ENCODE measurements around the gene NEGR1.

The NEGR1 gene

DNA sequence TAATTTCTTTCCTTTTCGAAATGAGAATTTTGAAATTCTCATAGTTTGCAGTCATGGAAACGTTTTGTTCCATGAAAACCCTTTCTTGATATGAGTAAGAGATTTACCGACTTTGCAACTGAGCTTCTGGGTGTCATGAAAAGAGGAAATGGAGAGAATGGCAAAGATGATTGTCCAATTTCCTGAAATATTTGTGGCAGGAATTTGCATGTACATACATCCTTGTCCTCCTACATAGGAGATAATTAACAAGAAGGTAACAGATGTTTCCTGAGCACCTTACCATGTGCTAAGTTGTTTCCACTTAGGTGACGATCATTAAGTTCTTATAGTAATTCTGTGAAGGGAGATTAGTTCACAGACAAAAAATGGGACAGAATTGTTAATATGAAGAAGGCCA lies 170.7 kb downstream of the NEGR1 start:
- no peak for DNase-seq

DNA sequence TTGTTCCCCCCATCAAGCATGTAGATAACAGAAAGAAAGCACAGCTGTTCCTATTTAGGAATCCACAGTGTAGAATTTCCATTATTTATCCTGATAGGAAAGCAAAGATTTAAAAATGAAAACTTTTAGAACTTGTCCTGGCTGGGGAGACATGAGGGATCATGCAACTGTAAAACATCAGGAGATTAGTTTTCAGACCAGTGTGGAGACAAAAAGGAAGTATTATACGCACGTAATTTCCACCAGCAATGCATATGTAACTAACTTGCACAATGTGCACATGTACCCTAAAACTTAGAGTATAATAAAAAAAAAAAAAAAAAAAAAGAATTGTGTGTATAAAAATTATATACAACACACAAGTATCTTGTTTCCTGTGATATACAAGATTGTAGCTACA lies 172.4 kb downstream of the NEGR1 start:
- DNase-seq, result no peak

- DNase-seq, result no peak
These were observed 177.1 kb downstream of the NEGR1 start for GRCh38 chr1:72105201-72105600.

DNA sequence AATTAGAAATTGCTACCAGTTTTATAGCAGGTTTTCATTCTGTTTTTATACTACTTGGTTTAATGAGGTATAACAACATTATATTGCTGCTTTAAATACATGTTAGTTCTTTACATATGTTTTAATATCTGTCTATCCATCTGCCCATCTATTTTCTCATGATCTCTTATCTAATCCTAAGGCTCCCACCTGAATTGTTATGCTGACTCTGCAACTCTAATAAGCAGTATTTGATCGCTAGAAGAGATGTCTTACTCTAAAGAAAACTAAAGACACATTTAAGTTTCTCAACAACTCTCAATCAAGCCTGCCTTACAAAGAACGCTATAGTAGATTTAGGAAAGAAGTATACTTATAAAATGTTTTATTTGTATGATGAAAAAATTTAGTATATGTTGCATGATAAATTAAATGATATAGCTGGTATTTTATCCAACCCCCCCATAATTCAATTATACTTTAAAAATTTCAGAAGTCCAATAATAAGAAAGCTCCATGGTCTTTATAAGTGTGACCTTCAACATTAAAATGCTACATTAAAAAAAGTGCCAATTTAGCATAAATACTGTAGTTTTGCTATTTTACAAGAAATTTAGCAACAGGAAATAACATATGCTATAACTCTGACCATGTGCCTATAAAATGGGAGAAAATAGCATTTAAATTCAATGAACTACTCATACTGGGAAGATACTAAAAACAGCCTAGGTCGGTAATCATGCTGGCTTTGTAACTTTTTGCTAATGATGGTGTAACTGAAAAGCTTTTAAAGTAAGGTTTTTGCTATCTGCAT lies 180.3 kb downstream of the NEGR1 start:
- no peak for DNase-seq

GRCh38 chr1:72100771-72101170 lies 181.6 kb downstream of the NEGR1 start:
- no peak for DNase-seq

- DNase-seq, result no peak
These were observed 184.3 kb downstream of the NEGR1 start for GRCh38 chr1:72097851-72098570.

DNA sequence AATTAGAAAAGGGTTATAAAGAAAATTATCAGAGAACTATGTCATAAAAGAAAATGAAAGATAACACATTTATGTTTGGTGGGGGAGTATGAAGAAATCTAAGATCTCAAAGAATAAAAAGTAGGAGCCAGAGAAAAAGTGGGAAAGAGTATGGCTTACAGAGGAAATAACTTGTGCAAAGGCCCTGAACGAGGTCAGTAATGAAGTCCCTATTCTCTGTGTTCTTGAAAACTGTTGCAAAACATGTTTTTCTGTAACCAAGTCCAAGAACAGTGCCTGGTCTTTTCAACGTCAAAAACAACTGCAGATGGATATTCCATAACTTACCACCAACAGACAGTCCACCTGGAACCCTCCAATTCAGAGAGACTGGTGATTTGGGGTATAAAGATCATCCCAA lies 188.1 kb downstream of the NEGR1 start:
- DNase-seq, result no peak

DNA sequence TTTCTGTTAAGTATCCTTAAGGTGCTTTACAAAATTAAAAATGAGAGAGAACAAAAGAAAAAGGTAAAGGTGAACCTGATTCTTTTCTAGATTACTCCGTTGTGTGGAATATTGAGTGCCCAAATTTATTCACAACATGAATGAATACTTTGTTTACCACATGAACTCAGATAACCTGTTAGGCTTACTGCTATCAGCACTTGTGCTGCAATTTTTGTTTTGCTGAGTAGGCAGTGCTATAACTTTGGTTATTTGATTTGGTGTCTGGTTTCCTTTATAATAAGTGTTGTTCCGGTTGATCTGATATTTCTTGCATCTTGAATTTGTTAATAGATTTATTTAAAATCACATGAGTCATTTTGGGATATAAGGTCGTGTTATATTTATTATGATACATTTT lies 195.9 kb downstream of the NEGR1 start:
- no peak for DNase-seq

- DNase-seq, result no peak
These were observed 206.9 kb downstream of the NEGR1 start for GRCh38 chr1:72075425-72075824.

- no peak for DNase-seq
These were observed 215.9 kb downstream of the NEGR1 start for GRCh38 chr1:72066431-72066830.

DNA sequence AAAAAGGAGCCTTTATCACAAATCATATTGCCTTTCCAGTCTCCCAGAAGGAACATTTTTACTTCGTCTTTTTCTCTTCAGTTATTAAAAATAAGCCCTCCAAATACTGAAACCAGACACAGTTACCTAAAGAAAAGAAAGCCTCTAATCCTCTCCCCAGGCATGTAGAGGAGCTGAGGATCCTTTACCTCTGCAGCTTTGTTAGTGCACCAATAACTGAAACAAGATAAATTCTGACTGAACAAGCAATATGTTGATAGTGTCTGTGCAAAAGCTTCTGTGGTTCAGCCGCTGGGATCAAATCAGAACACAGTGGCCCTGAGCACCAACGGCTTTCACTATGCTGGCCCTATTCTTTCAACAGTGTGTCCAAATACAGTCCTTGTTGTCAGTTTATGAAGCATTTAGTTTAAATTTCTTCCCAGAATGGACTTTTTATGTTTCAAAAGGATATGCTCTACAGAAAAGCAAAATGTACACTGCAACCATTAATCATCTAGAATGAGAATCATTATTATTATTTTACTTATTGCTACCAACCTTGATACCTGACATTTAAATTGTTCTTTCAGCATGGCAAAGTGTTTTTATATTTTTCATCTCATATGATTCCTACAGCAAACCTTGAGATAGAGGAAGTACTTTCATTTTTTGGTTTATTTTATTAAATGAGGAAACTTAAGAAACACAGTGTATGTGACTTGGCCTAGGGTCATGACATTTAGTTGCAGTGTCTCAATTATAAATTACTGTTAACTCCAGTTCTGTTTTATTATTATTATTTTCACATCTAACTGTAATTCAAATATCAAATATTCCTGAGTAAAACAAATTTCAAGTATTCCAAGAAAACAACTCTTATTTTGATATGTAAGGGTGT lies 217.9 kb downstream of the NEGR1 start:
- no peak for DNase-seq

DNA sequence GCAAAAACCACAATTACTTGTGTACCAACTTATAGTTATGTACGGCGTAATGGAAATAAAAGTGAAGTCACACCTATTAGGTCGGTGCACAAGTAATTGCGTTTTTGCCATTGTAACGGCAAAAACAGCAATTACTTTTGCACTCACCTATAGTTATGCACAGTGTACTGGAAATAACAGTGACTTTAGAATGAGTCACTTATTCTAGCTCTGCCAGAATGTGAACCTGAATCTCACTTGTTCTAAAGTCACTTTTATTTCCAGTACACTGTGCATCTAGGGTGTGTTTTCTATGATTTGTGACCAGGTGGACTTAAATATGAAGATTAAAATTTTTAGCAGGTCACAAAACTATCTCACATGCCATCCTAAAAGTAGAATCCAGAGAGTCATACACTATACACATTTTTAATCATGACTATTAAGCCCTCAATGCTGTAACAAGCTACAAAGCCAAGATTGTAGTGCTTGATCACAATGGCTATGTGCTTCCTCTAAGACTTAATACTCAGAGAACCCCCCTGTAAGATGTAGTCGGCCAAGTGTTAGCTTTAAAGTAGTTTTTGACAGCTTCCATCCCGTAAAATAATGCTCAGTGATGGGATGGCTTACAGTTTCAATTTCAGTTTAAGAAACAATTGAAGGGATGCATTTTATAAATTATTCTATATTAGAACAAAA lies 218.8 kb downstream of the NEGR1 start:
- DNase-seq, result no peak

DNA sequence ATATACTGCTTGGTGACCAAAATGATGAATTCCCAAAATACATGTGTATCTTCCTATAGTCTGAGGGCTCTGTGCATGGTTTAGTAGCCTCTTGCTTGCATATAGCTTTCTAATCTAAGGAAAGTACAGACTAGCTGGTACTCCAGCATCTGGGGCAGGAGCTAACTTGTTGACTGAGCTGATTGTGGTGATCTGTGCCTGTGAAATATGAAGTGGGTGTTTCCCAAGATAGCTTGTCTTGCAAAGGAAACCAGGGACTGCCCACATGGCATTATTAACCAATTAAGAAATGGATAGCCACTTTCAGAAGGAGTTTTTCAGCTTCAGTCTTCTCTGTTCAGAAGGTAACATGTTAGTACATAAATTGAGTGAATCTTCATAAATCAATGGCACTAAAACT lies 219.8 kb downstream of the NEGR1 start:
- no peak for DNase-seq

GRCh38 chr1:72060466-72061245 lies 221.7 kb downstream of the NEGR1 start:
- DNase-seq, result no peak

DNA sequence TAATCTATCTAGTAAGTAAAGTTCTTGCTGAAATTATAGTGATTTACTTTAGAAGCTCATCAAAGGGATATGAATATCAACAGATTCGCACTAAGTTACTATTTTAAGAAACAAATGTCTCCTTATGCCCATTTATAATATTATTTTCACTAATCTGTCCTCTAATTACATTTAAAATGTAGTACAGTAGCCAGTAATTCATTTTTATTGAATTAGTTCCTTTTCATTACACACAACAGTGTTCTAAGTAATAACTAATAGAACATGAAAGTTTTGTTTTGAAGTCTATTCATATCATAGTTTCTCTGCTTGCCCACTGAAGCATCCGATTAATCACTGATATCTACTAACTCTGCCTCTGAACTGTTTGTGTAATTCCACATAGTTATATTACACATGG lies 225.8 kb downstream of the NEGR1 start:
- DNase-seq, result no peak

GRCh38 chr1:72051538-72051937 lies 230.8 kb downstream of the NEGR1 start:
- DNase-seq, result no peak

DNA sequence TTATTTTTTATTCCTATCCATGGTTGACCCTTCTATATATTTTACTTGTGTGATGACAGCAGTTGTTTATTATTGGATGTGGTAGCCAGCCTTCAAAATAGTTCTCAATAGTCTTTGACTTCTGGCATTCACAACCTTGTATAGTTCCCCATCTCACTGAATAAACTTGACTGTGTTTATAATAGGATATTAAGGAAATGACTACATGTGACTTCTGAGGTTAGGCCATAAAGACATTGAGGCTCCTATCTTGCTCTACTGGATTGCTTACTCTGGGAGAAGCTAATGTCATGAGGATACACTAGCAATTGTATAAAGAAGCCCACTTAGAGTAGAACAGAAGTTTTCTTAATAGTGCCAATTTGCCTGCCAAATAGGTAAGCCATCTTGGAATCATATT lies 231.8 kb downstream of the NEGR1 start:
- no peak for DNase-seq

DNA sequence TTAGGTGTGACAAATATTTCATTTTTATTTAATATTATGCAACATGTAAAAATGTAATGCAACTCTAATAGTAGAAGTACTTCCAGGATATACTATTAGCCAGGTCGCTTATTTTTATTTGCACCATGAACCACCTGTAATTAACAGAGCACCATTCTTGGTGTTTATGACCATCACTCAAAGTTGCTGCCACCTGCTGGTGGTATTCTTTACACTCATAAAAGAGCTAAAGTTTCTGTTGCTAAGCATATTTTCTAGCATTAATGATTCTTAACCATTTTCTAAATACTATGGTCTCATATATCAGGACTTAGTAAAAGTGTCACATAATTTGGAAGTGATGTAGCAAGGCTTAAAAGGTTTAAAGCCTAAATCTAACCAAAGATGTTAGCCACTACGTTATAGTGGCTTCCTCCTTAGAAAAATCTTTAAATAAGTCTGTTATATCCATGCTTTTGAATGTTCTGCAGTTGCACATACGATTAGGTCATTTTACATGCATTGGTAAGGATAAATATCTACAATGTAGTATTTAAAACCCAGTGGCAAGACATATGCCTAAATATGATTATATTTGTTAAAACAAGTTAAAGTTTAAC lies 244.5 kb downstream of the NEGR1 start:
- DNase-seq, result no peak

- no peak for DNase-seq
These were observed 247.5 kb downstream of the NEGR1 start for GRCh38 chr1:72034827-72035226.

DNA sequence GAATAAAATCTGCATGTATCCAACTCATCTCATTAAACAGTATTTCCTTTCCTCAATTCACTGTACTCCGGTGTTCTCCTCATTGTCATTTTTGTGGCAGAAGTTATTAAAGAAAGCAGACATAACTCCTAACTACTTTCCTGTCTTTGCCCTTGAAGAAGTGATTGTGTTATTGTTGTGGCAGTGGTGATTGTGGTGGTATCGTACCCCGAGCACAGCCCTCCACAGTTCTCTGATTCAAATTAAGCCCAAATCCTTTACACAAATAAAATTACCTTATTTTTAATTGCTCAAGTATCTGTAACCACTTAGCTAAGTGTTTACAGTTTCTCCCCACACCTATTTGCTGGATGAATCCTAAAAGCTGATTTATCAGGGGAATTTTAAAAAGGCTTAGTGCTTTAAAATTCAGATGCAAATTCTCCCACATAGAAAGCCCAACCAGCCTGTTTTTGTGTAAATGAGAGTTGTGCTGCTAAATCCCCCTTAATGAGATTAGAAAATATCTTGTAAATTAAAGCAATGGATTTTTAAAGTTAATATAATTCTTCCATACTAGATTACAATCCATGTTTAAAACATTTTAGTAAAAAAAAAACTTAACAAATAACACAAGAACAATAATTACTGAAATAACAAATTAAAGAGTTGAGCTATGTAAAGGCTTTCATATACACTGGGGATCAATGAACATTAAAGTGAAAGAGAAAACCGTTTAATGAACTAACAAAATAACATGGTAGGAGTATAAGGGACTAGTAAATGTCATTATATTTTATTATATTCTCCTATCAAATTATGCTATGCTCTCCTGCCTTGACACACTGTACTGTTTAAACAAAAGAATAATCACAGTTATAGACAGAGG lies 259.0 kb downstream of the NEGR1 start:
- DNase-seq, result no peak

DNA sequence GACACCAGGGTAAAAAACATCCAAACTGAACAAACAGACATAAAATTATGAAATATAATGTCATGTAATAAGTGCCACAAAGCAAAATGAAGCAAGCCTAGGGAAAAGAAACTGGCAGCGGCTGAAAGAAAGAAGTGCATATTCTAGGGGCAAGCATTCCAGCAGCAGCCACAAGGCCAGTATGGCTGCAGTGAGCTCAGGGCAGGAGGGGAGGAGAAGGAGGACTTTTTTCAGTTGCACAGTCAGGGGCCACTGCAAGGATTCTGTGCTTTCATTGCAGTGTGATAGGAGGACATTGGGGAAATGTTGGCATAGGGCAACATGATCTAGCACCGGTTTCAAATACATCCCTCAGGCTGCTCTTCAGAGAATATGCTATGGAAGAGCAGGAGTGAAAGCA lies 263.8 kb downstream of the NEGR1 start:
- no peak for DNase-seq

Data from NCI-H1092 (cell line).